Skeletal muscle cell (primary cell): Measurements from ENCODE around the gene SH3TC1.
A peak's percentile ranks its signal among the peaks of the same experiment; 100 is the strongest.

ENCODE experiments used
- DNase-seq: peaks from one replicate; pipeline ENCODE4 v3.0.0-alpha.2; 2010; ENCODE audit warnings: low read depth
- H3K4me3 ChIP-seq: 2 replicates; pipeline ENCODE4 v1.5.1; 2011; ENCODE audit warnings: low read depth, mild to moderate bottlenecking, control low read depth, low read length, moderate library complexity

The SH3TC1 gene

DNA sequence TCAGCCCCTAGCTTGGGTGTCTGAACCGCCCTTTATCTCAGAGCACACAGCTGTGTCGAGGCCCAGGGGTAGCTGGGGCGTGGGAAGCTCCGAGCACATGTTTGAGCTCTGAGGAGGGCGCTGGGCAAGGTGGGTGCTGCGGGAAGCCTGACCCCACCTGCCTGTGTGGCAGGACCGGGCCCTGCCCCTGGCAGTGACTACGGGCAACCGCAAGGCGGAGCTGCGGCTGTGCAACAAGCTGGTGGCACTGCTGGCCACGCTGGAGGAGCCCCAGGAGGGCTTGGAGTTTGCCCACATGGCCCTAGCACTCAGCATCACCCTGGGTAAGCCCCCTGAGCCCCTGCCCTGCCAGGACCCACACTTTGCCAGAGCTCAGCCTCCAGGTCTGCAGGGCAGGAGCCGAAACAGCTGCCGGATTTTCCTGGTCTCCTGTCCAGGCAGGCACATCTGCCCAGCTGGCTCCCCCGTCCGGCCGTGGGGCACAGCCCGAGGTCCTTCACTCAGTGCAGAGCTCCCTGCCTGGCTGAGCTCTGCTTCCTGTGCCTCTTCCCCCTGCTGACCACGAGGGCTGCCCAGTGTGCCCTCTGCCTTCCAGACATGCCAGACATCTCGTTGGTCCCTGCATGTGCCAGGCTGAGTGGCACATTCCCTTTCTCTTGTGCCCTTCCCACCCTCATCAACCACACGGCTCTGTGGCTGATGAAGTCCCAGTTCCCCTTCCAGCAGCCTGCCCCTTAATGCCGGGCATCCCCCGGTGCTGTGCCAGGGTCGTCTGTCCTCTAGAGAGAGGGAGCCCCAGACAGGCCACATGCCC lies 37.2 kb downstream of the SH3TC1 start:
- no peak for DNase-seq
- no peak overlapping the region for H3K4me3 ChIP-seq

- no peak for DNase-seq
- no peak overlapping the region for H3K4me3 ChIP-seq
These were observed 37.8 kb downstream of the SH3TC1 start for GRCh38 chr4:8236920-8237195.

DNA sequence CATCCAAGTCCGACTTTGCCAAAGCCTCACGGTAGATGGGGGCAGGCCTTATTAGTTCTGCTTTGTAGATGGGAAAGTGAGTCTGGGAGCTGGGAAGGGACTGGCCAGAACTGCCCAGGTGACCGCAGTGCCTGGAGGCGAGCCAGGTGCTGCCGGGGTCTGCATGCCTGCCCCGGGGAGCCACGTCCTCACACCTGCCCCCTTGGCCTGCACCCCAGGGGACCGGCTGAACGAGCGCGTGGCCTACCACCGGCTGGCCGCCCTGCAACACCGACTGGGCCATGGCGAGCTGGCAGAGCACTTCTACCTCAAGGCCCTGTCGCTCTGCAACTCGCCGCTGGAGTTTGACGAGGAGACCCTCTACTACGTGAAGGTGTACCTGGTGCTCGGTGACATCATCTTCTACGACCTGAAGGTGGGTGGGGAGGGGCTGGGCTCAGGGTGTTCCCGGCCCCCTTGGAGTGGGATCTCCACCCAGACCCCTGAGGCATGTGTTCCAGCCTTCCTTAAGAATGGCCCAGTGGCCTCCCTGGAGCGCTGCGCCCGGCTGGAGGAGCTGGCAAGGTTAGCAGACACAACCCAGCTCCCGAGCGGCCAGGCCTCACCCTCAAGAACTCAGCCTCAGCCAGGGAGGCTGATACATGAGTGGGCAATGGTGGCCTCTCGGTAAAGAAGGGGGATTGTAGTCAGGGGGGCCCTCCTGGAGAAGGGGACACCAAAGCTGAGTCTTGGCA lies 38.3 kb downstream of the SH3TC1 start:
- H3K4me3 ChIP-seq: no peak overlapping the region
- DNase-seq: no peak

- no peak for DNase-seq
- H3K4me3 ChIP-seq: no peak overlapping the region
These were observed 39.0 kb downstream of the SH3TC1 start for GRCh38 chr4:8238036-8238511.

GRCh38 chr4:8238515-8239053 lies 39.5 kb downstream of the SH3TC1 start:
- H3K4me3 ChIP-seq: no peak overlapping the region
- no peak for DNase-seq

DNA sequence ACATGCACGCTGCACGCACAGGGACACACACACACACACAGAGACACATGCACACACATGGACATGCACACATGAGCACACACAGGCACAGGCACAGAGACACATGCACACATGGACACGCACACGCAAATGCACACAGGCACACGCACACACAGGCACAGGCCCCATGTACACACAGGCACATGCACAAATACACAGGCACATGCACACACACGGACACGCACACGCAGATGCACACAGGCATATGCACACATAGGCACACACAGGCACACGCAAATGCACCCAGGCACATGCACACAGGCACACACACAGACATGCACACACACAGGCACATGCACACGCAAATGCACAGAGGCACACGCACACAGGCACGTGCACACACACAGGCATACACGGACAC lies 40.1 kb downstream of the SH3TC1 start:
- H3K4me3 ChIP-seq: no peak overlapping the region
- DNase-seq: no peak

DNA sequence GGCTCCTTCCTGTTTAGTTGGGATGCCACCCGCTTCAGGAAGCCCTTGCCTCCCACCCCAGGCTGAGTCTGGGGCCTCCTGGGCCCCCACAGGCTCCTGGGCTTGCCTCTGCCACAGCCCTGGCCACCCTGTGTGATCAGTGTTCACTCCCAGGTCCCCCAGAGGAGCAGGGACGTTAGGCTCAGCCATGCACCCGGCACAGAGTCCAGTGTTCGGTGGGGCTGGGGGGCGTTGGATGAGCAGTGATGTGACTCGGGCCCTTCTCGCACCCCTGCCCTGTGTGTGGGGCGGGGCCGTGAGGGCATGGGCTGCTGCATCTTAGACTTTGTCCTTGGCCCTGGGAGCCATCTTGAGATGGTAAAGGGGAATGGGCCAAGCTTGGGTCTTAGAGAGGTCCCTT lies 40.6 kb downstream of the SH3TC1 start:
- DNase-seq: no peak
- H3K4me3 ChIP-seq: no peak overlapping the region

GRCh38 chr4:8240211-8241041 lies 41.3 kb downstream of the SH3TC1 start:
- DNase-seq: no peak
- H3K4me3 ChIP-seq: no peak overlapping the region

DNA sequence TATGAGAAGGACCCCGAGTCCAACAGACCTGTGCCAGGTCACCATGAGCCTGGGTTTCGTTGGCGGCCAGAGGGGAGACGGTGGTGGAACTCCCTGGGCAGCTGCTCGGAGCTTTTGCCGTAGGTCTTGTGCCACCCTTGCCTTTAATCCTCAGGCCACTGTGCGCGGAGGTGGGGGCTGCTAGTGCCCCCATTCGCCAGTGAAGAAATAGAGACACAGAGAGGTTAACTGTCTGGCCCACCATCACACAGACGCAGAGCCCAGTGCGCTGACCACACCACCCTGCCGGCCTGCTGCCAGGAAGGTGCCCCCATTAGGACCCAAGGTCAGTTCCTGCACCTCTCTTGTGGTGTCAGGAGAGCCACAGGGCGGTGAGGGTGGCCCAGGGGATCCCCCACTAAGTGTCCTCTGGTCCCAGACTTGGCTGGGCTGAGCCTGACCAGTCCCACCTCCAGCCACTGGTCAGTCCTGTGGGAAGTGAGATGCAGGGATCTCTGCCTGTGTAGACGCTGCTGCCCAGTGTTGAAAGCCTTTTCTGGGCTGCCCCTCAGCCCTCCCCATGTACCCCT lies 42.2 kb downstream of the SH3TC1 start:
- no peak for DNase-seq
- no peak overlapping the region for H3K4me3 ChIP-seq

DNA sequence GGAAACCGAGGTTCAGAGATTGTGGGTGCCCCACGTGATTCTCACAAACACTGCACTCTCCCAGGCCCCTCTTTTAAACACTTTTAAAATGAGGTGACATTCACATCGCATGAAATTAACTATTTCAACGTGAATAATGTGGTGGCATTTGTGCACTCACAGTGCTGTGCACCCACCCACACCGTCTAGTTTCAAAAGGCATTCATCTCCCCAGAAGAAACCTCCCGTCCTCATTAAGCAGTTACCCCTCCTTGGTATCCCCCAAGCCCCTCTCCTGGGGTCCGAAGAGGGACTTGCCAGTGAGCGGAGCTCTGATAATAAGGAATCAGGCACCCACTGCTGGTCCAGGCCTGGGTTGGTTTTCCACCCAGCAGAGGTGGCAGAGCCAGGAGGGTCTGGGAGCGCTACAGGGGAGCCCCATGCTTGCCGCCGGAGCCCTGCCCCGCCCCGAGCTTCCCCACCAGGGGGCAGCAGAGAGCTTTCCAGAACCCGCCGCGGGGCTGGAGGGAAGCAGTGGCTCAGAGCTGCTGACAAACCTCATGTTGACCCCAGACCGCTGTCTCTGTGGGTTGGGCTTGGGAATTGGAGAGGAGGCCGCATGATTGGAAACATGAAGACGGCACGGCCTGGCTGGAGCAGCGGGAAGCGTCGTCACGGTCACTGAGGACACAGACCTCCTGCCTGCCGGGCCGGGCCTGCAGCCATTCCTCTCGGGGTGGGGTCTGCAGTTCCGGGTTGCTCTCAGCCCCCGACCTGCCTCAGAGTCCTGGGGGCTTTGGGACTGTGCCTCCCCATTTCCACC lies 43.0 kb downstream of the SH3TC1 start:
- H3K4me3 ChIP-seq: no peak overlapping the region
- DNase-seq: peak; percentile 73

- DNase-seq: no peak
- H3K4me3 ChIP-seq: no peak overlapping the region
These were observed 43.9 kb downstream of the SH3TC1 start for GRCh38 chr4:8242782-8243560.

GRCh38 chr4:8244001-8244757 lies 45.1 kb downstream of the SH3TC1 start:
- no peak for DNase-seq
- no peak overlapping the region for H3K4me3 ChIP-seq

DNA sequence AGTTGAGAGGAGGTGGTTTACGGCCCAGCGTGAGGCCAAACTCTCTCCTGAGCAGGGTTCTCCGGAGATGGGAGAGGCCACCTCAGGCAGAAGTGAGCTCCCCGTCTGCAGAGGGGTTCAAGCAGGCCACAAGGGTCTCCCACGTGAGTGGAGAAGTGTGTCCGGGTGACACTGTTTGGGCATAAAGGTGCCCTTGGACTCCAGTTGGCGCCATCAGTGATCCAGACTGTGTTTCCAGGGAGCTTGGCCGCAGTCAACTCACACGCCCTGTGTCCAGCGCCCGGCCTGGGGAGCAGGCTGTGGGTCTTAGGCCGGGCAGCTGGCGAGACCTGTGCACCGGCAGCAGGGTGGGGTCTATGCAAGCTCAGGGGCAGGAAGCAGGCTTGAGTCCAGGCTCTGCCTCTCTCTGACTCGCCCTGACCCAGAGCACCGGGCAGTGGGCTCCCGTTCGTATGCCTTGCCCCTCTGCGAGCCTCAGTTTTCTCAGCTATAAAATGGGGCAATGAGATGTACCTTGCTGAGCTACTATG lies 45.9 kb downstream of the SH3TC1 start:
- no peak overlapping the region for H3K4me3 ChIP-seq
- no peak for DNase-seq

- DNase-seq: no peak
- H3K4me3 ChIP-seq: no peak overlapping the region
These were observed 47.1 kb downstream of the SH3TC1 start for GRCh38 chr4:8245884-8246833.

- no peak overlapping the region for H3K4me3 ChIP-seq
- DNase-seq: no peak
These were observed 48.2 kb downstream of the SH3TC1 start for GRCh38 chr4:8247047-8247930.
